Posterior vena cava (tissue), 2 donors: ENCODE measurements around the gene ARHGEF28. TPM values are rescaled to one million over a fixed set of nuclear protein-coding genes. Genes with fewer than 3 reads are reported as not detected.

Experiments used
- DNase-seq: peaks from one replicate; pipeline ENCODE4 v3.0.0-alpha.2; 2020; ENCODE audit warnings: low spot score
- intact Hi-C, 2 donors: fragments of 100-400 bp; cut with DNase I; formaldehyde crosslinking; loops; one replicate each; pipeline versions ENCODE4 v1.14.1 to v1.14.2; 2022 to 2023
- long read RNA-seq, 2 donors: library from polyadenylated mRNA; unstranded; transcript quantifications; one replicate each; pipeline ENCODE4 v2.0.0, GENCODE V29; 2020 to 2021
- total RNA-seq, 2 donors: library from RNA; stranded (reverse); fragmentation: NEBNext Ultra II Directional; extraction: Animal tissue kit (Norgen Biotek cat#: 25700); gene quantifications; one replicate each; pipeline ENCODE4 v1.2.1, GENCODE V29; 2021
- donor health status: DM: yes; HTN: yes; CAD: no.
- donor health status: DM: yes; HTN: yes; CAD: no.

The ARHGEF28 gene
- 10 to 100 TPM; 12.7 to 13.0 TPM for total RNA-seq
- long read RNA-seq, donor 1, full-length matches to known transcripts: 2 of 7 reads
- long read RNA-seq, donor 1, partial matches to known transcripts: 3 of 7 reads
- long read RNA-seq, donor 1, other reads (novel, unspliced or antisense): 2 of 7 reads
- long read RNA-seq, donor 2, partial matches to known transcripts: 10 of 11 reads
- long read RNA-seq, donor 2, other reads (novel, unspliced or antisense): 1 of 11 reads

DNA sequence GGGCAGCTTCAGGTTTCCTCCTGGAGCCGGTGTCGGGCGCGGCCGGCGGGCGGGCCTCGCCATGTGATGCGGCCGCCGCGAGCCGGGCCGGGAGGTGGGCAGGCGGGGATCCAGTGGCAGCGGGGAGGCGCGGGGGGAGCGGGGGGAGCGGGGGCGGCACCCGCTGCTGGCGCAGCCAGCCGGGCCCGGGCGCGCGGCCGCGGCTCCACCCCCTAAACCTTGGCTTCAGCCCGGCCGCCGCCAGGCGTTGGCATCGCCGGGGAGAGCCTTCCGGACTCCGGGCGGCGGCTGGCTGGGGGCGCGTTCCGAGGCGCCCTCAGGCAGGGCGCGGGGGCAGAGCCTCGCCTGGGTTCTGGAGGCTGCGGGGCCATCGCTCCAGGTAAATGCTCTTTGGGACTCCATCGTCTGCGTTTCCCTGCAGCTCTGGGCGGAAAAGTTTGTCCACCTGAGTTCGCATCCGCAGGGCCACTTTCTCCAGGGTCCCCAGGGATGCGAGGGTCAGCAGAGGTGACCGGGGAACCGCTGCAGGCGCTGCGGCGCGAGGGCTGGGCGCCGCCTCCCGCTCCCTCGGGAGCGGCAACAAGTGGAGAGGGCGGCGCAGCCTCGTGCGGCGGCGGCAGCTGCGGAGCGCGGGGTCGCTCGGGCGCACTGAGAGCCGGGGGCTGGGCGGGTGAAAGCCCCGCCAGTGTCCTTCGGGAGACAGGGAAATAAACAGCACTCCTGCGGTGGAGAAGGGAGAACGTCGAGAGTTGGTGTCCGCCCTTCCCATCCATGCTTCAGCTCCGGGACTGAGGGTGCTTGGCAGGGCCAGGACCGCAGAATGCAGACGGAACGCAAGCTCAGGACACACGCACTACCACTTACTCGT lies at the start of gene ARHGEF28:
Gene ARHGEF28, plus strand, starts transcription at position 253 of the 868 bp plus-strand sequence. CDS start 58,656 bp downstream, outside the sequence.
- intact Hi-C loops: loop anchor here in 1 of 2 donors (10.0 kb wide), 1 partner anchor 49 kb away; no protein-coding TSS in a partner anchor

GRCh38 chr5:73582285-73583145 lies 43.5 kb upstream of the ARHGEF28 start:
- DNase-seq: no peak
- intact Hi-C loops: no loop called here

More for the DNA sequence above, at the start of gene ARHGEF28:
- DNase-seq: no peak

DNA sequence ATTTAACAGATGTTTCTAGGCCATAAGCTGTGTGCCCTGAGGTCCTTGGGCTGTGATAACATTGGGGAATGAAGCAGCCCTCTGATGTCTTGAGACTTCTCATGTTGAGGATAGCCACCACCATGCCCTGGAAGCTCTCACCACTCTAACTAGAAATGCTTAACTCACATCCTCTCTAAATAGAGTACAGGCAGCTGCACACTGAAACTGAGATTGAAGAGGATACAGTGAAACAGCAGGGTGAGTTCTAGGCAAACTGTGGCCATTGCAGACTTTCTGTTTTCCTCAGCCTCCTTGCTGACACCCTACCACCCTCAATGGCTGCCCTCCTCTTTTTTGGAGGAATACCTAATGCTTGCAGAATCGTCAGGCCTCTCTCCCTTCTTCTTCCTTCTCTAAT lies 38.1 kb upstream of the ARHGEF28 start:
- intact Hi-C loops: loop anchor here in 1 of 2 donors (5.0 kb wide), 1 partner anchor 204 kb away; no protein-coding TSS in a partner anchor

DNA sequence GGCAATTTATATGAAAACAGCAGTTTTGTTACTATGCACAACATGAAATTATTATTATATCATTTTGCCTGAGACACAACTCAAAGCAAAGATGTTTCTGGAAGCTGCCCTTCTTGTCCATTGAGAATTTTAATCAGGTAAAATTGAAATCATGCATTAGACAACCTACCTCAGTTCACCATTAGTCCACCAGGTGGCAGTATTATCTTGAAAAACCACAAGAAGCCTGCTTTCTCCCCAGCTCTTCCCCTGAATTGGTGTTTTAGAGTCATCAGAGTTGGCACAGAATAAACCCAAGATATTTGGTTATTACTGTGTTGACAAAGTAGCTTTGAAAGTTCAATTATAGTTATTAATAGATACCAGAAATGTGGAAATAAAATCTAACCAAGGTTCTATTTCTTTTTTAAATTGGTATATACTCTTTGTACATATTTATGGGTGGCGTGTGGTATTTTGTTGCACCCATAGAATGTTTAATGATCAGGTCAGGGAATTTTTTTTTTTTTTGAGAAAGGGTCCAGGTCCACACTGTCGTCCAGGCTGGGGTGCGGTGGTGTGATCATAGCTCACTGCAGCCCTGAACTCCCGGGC lies 34.8 kb upstream of the ARHGEF28 start:
- intact Hi-C loops: loop anchor here in 1 of 2 donors (5.0 kb wide), 1 partner anchor 201 kb away; no protein-coding TSS in a partner anchor
- no peak for DNase-seq

More for the DNA sequence above, 38.1 kb upstream of the ARHGEF28 start:
- DNase-seq: no peak

DNA sequence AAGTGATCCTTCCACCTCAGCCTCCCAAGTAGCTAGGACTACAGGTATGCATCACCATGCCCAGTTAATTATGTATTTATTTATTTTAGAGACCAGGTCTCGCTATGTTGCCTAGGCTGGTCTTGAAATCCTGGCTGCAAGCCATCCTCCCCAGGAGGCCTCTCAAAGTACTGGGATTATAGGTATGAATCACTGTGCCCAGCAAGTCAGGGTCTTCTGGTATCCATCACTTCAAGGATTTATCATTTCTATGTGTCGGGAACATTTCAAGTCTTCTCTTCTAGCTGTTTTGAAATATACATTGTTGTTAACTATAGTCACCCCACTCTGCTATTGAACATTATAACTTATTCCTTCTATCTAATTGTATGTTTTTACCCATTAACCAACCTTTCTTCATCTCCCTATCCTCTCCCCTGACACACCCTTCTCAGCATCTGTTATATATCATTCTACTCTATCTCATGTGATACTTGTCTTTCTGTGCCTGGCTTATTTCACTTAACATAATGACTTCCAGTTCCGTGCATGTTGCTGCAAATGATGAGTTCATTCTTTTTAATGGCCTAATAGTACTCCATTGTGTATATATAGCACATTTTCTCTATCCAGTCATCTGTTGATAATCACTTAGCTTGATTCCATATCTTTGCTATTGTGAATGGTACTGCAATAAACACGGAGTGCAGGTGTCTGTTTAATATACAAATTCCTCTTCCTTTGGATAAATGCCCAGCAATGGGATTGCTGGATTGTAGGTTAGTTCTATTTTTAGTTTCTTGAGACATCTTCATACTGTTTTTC lies 34.1 kb upstream of the ARHGEF28 start:
- intact Hi-C loops: loop anchor here in 1 of 2 donors (5.0 kb wide), 1 partner anchor 200 kb away; no protein-coding TSS in a partner anchor
- DNase-seq: no peak

DNA sequence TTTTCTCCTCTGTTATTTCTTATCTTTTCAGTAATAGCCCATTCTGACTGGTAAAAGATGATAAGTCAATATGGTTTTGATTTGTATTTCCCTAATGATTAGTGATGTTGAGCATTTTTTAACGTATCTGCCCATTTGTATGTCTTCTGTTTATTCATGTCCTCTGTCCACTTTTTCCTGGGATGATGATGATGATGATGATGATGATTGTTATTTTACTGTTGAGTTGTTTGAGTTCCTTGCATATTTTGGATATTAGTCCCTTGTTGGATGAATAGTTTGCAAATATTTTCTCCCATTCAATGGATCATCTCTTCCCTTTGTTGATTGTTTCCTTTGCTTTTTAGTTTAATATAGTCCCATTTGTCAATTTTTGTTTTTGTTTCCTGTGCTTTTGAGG lies 33.4 kb upstream of the ARHGEF28 start:
- intact Hi-C loops: loop anchor here in 1 of 2 donors (5.0 kb wide), 1 partner anchor 200 kb away; no protein-coding TSS in a partner anchor
- no peak for DNase-seq

- DNase-seq: no peak
Observed at GRCh38 chr5:73596705-73597328, 29.2 kb upstream of the ARHGEF28 start.

DNA sequence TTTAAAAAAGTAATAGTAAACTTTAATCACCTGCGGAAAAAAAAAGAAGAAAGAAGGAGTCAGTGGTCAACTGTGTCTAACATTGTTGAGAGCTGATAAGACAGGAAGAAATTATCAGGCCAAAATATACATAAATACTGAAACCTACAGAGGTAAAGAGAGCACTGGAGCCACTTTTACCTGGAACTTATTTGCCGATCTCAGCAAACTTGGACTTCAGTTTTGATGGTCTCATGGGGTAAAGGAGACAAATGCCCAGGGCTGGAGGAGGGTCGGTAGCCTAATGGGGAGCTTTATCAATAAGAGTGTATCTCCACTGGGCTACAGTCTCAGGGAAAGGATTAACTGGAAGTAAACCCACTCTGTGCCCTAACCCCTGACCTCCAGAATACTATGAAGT lies 26.6 kb upstream of the ARHGEF28 start:
- intact Hi-C loops: no loop called here

More at GRCh38 chr5:73596705-73597328, 29.2 kb upstream of the ARHGEF28 start:
- intact Hi-C loops: no loop called here

DNA sequence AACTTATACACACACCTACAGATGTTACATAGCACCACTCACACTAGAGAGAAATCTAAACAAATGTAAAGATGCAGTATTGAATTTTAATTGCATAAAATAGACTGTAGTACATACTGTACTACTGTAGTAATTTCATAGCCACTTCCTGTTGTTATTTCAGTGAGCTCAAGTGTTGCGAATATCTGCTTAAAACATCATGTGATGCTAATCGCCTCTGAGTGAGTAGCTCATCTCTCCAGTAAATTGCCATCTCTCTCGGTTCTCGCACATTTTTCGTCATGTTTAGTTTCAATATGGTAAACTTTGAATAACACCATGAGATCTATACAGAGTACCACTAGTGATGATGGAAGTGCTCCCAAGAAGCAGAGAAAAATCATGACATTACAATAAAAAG lies 22.0 kb upstream of the ARHGEF28 start:
- DNase-seq: no peak
- intact Hi-C loops: no loop called here

More for the DNA sequence above, 26.6 kb upstream of the ARHGEF28 start:
- DNase-seq: no peak

- intact Hi-C loops: no loop called here
- no peak for DNase-seq
Observed at GRCh38 chr5:73605223-73606087, 20.5 kb upstream of the ARHGEF28 start.

- intact Hi-C loops: no loop called here
- no peak for DNase-seq
Observed at GRCh38 chr5:73606206-73606753, 19.7 kb upstream of the ARHGEF28 start.

- no peak for DNase-seq
- intact Hi-C loops: no loop called here
Observed at GRCh38 chr5:73607228-73607627, 18.8 kb upstream of the ARHGEF28 start.

GRCh38 chr5:73612799-73613198 lies 13.2 kb upstream of the ARHGEF28 start:
- DNase-seq: no peak
- intact Hi-C loops: loop anchor here in 1 of 2 donors (1.0 kb wide), 1 partner anchor 16 kb away; no protein-coding TSS in a partner anchor

DNA sequence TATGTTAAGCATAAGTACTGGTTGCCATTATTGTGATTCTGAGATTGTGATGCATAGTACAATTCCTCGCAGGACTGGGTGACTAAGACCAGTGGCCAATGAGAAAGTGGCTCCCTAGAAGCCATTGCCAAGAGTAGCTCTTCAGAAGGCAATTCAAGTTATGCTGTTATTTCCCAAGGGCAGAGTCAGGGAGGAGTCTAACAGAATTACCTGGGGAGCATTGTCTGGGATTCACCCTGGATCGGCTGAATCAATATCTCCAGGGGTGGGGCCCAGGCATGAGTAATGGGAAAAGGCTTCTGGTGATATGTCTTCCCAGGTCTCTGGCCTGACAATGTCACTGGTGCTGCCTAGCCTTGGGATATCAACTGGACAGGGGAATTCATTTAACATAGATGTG lies 10.9 kb upstream of the ARHGEF28 start:
- intact Hi-C loops: no loop called here
- DNase-seq: no peak

DNA sequence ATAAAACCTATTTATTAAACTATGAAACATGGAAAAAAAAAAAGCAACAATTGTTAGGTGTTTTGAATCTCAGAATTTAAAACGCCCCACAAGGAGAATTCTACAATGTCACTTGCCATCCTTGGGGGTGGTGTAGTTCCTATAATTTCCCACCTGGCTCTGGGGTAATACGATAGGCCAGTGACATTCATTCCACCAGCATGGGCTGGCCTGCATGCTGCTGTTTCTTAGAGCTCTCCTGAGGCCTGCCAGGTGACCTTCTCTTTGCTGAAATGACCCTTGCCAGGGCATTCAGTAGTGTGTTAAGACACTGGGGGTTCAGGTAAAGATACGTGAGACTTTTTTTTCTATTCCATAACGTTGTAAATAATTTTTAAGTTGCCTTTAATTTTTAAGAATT lies 10.0 kb upstream of the ARHGEF28 start:
- DNase-seq: no peak
- intact Hi-C loops: no loop called here

DNA sequence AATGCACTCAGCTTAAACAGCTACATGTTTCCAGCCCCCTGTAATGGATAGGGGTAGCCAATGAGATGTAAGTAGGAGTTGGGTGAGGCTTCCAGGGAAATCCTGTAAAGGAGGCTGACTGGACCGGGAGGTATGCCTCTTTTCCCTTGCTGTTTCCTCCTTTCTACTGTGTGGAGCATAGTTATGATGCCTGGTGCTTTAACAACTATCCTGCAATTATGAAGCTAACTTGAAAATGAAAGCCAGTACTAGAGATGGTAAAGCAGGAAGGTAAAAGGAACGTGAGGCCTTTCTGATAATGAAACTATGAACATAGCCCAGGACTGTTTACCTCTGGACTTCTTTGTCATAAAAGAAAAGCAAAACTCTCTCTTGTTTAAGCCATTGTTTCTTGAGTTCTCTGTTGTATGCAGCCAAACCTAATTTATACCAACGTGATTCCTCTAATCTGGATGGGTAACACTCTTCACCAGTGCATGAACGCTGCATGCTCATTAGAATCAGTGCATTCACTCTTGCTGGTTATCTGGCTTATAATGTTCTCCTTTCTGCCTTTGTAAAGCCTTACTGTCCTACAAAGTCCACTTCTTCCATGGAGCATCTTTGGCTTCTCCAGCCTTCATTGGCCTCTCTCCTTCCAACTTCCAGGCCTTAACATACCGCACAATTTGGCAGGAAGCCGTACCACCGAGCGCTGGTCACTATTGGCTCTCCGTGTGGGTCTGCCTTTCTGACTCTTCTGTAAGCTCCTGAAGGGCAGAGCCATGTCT lies 8.3 kb upstream of the ARHGEF28 start:
- intact Hi-C loops: no loop called here
- no peak for DNase-seq
